Fibroblast of lung (primary cell): Measurements from ENCODE around the gene CCNJL.

ENCODE experiments used
- EZH2 ChIP-seq: IDR thresholded peaks from 2 replicates; pipeline ENCODE4 v1.5.1; 2012; ENCODE audit warnings: low read length, control low read depth, mild to moderate bottlenecking; ENCODE audit errors: missing control alignments
- TF ChIP-seq, protein P1 (sequence below), 2 donors: IDR thresholded peaks in 1 of 2; conservative IDR thresholded peaks in 1 of 2; 1 replicate in 1 of 2; 2 replicates in 1 of 2; pipeline ENCODE4 v1.5.1; 2011 to 2012; ENCODE audit warnings: low read length in 2 of 2, control low read depth in 1 of 2, inconsistent platforms in 1 of 2, low read depth in 1 of 2, mild to moderate bottlenecking in 1 of 2

- TF ChIP-seq, protein P1, sequence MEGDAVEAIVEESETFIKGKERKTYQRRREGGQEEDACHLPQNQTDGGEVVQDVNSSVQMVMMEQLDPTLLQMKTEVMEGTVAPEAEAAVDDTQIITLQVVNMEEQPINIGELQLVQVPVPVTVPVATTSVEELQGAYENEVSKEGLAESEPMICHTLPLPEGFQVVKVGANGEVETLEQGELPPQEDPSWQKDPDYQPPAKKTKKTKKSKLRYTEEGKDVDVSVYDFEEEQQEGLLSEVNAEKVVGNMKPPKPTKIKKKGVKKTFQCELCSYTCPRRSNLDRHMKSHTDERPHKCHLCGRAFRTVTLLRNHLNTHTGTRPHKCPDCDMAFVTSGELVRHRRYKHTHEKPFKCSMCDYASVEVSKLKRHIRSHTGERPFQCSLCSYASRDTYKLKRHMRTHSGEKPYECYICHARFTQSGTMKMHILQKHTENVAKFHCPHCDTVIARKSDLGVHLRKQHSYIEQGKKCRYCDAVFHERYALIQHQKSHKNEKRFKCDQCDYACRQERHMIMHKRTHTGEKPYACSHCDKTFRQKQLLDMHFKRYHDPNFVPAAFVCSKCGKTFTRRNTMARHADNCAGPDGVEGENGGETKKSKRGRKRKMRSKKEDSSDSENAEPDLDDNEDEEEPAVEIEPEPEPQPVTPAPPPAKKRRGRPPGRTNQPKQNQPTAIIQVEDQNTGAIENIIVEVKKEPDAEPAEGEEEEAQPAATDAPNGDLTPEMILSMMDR (conservative IDR thresholded peaks at IDR 0.05 in 1 of 2, IDR thresholded peaks at IDR 0.05 in 1 of 2; ENCODE audit: low read depth in 1 of 2, low read length in 2 of 2), result no peak
- TF ChIP-seq EZH2, result no peak
These were observed 14.6 kb downstream of the CCNJL start for GRCh38 chr5:160297776-160298175.
